Natural killer cell (primary cell): ENCODE results near the gene ACTR5. TPM values are rescaled to one million over a fixed set of nuclear protein-coding genes. Genes with fewer than 3 reads are reported as not detected.
"Not testable (repeated sequence)": the region's sequence is repeated elsewhere in the genome, so short reads cannot be mapped to it uniquely, and the experiment has no call there.

Source experiments
- ATAC-seq, 3 donors: fragments of 150-1000 bp in 2 of 3; fragments of 200-7000 bp in 1 of 3; cut with Tn5 transposase; 1 replicate in 1 of 3; 2 replicates in 2 of 3; pipeline ENCODE4 v1.10.0; 2021; ENCODE audit warnings: mild to moderate bottlenecking in 2 of 3, moderate library complexity in 2 of 3
- DNase-seq, 2 donors: peaks; one replicate each; pipeline versions ENCODE4 v3.0.0 to v3.0.0-alpha.2; 2013 to 2021; ENCODE audit warnings: mixed read lengths in 1 of 2
- H3K27ac ChIP-seq: one replicate; pipeline ENCODE4 v1.5.1; 2013; ENCODE audit warnings: mild to moderate bottlenecking, low read length
- H3K27me3 ChIP-seq: one replicate; pipeline ENCODE4 v1.6.1; 2013; ENCODE audit warnings: low read length; ENCODE audit not compliant: control insufficient read depth, insufficient read depth
- H3K36me3 ChIP-seq: one replicate; pipeline ENCODE4 v1.6.1; 2013; ENCODE audit warnings: low read length; ENCODE audit not compliant: control insufficient read depth, insufficient read depth
- H3K4me1 ChIP-seq: one replicate; pipeline ENCODE4 v1.6.1; 2013; ENCODE audit warnings: low read length; ENCODE audit not compliant: control insufficient read depth, insufficient read depth
- H3K4me3 ChIP-seq: one replicate; pipeline ENCODE4 v1.5.1; 2013; ENCODE audit warnings: low read length
- H3K9me3 ChIP-seq: one replicate; pipeline ENCODE4 v1.6.1; 2013; ENCODE audit warnings: low read length; ENCODE audit not compliant: control insufficient read depth, insufficient read depth
- H3K27ac Mint-ChIP-seq, 2 donors: one replicate each; pipeline ENCODE4 v1.8.0; 2022; ENCODE audit warnings: mild to moderate bottlenecking in 2 of 2, mixed read lengths in 2 of 2, moderate library complexity in 1 of 2
- H3K27me3 Mint-ChIP-seq, 2 donors: one replicate each; pipeline ENCODE4 v1.8.0; 2022; ENCODE audit warnings: low read depth in 2 of 2, mixed read lengths in 2 of 2
- H3K36me3 Mint-ChIP-seq: one replicate; pipeline ENCODE4 v1.8.0; 2022; ENCODE audit warnings: mixed read lengths
- H3K4me1 Mint-ChIP-seq, 2 donors: one replicate each; pipeline ENCODE4 v1.8.0; 2022; ENCODE audit warnings: mixed read lengths in 2 of 2
- H3K4me3 Mint-ChIP-seq: one replicate; pipeline ENCODE4 v1.8.0; 2022; ENCODE audit warnings: mild to moderate bottlenecking, moderate library complexity, mixed read lengths
- H3K9me3 Mint-ChIP-seq, 2 donors: one replicate each; pipeline ENCODE4 v1.8.0; 2022; ENCODE audit warnings: mixed read lengths in 2 of 2
- CTCF ChIP-seq: fragments of 200-600 bp; IDR thresholded peaks from one replicate; pipeline ENCODE4 v1.8.0; 2022; ENCODE audit warnings: antibody characterized with exemption
- WGBS: methylation state at CpG from one replicate; pipeline ENCODE4 v1.1.7; 2013; ENCODE audit warnings: missing lambda C conversion rate; ENCODE audit not compliant: insufficient coverage; 5-methylcytosine and 5-hydroxymethylcytosine counted together
- intact Hi-C: fragments of 100-400 bp; cut with micrococcal nuclease; formaldehyde crosslinking; loops from one replicate; pipeline ENCODE4 v1.14.2; 2022
- total RNA-seq, 4 donors: library from RNA; stranded (reverse); fragments of 120-200 nt in 1 of 4; gene quantifications; one replicate each; pipeline versions ENCODE4 v1.2.3 to v1.2.4, GENCODE V29; 2013 to 2022

ACTR5 gene
- total RNA-seq, 3 donors from 2014 or later (not counting 1 experiment from before 2014, with no cell fraction given): 14.4 to 17.7 (median 17.6) TPM

GRCh38 chr20:38812182-38812581, 63.9 kb downstream of the ACTR5 start:
- H3K36me3 Mint-ChIP-seq: peaks cover 16% of the 10 kb centered on the region

GRCh38 chr20:38812709-38813573, 64.7 kb downstream of the ACTR5 start:
- Histone ChIP-seq H3K36me3 (peaks cover 19% of the 10 kb centered on the region), H3K27me3 (no peaks in the 10 kb centered on the region), H3K27ac (no peak overlapping the region), H3K4me1 (peaks cover 43% of the 10 kb centered on the region), H3K4me3 (no peak overlapping the region), H3K9me3 (no peaks in the 10 kb centered on the region)
- no peak for TF ChIP-seq CTCF
- H3K27me3 Mint-ChIP-seq: no peaks in the 10 kb centered on the region
- H3K4me3 Mint-ChIP-seq: peak overlapping the region; percentile 17
- peak in 1 of 3 donors; percentile 7 for ATAC-seq
- H3K4me1 Mint-ChIP-seq: peaks cover 85 to 91% of the 10 kb centered on the region in 2 donors
- H3K27ac Mint-ChIP-seq: peak overlapping the region; percentile 35 to 38
- intact Hi-C loops: no loop called here
- 84% methylated on average over 4 of the region's 4 CpGs for WGBS
- peaks cover 16% of the 10 kb centered on the region for H3K36me3 Mint-ChIP-seq
- DNase-seq: no peak
- no peaks in the 10 kb centered on the region for H3K9me3 Mint-ChIP-seq

More at GRCh38 chr20:38812182-38812581, 63.9 kb downstream of the ACTR5 start:
- Mint-ChIP-seq H3K9me3 (no peaks in the 10 kb centered on the region), H3K4me3 (no peak overlapping the region), H3K27ac (peak overlapping the region; percentile 44 to 83), H3K27me3 (no peaks in the 10 kb centered on the region), H3K4me1 (peaks cover 85 to 91% of the 10 kb centered on the region in 2 donors)
- ATAC-seq: no peak
- TF ChIP-seq CTCF: no peak
- Histone ChIP-seq H3K9me3 (no peaks in the 10 kb centered on the region), H3K36me3 (peaks cover 19% of the 10 kb centered on the region), H3K4me3 (no peak overlapping the region), H3K4me1 (peaks cover 51% of the 10 kb centered on the region), H3K27me3 (no peaks in the 10 kb centered on the region), H3K27ac (no peak overlapping the region)
- DNase-seq: no peak
- WGBS: 70% methylated on average over 5 of the region's 5 CpGs
- intact Hi-C loops: no loop called here

GRCh38 chr20:38813574-38813962, 65.3 kb downstream of the ACTR5 start:
- H3K27me3 Mint-ChIP-seq, H3K27ac Mint-ChIP-seq, H3K9me3 Mint-ChIP-seq, H3K9me3 ChIP-seq, H3K27ac ChIP-seq, DNase-seq, H3K4me3 Mint-ChIP-seq, H3K27me3 ChIP-seq, H3K4me3 ChIP-seq, intact Hi-C loops: not testable (repeated sequence)
- Histone ChIP-seq H3K4me1 (peaks cover 41% of the 10 kb centered on the region), H3K36me3 (peaks cover 19% of the 10 kb centered on the region)
- 97% methylated on average over 6 of the region's 6 CpGs for WGBS
- ATAC-seq: peak in 1 of 3 donors; percentile 4
- H3K36me3 Mint-ChIP-seq: peaks cover 16% of the 10 kb centered on the region
- peaks cover 84 to 91% of the 10 kb centered on the region in 2 donors for H3K4me1 Mint-ChIP-seq

GRCh38 chr20:38815446-38815845, 67.2 kb downstream of the ACTR5 start:
- Histone ChIP-seq H3K27me3 (no peaks in the 10 kb centered on the region), H3K4me1 (peaks cover 27% of the 10 kb centered on the region), H3K27ac (no peak overlapping the region), H3K36me3 (peaks cover 13% of the 10 kb centered on the region), H3K9me3 (no peaks in the 10 kb centered on the region), H3K4me3 (no peak overlapping the region)
- TF ChIP-seq CTCF: no peak
- ATAC-seq (no peak), DNase-seq (no peak)
- peaks cover 76 to 80% of the 10 kb centered on the region in 2 donors for H3K4me1 Mint-ChIP-seq
- H3K27me3 Mint-ChIP-seq: no peaks in the 10 kb centered on the region
- H3K27ac Mint-ChIP-seq: peak overlapping the region; percentile 20 to 83
- H3K4me3 Mint-ChIP-seq: peak overlapping the region; percentile 13
- H3K36me3 Mint-ChIP-seq: peaks cover 16% of the 10 kb centered on the region
- intact Hi-C loops: no loop called here
- no peaks in the 10 kb centered on the region for H3K9me3 Mint-ChIP-seq
